GM10266 (cell line): ENCODE results near the gene ZFP62.
"Not testable (repeated sequence)": the region's sequence is repeated elsewhere in the genome, so short reads cannot be mapped to it uniquely, and the experiment has no call there.

Source experiments
- DNase-seq: peaks from one replicate; pipeline ENCODE4 v3.0.0; 2012; ENCODE audit errors: extremely low spot score
- TF ChIP-seq, protein P1 (sequence below): IDR thresholded peaks from 2 replicates; pipeline ENCODE4 v1.5.1; 2012; ENCODE audit warnings: mild to moderate bottlenecking, low read depth; ENCODE audit not compliant: control insufficient read depth, insufficient read depth; ENCODE audit errors: missing control alignments

ZFP62 gene

DNA sequence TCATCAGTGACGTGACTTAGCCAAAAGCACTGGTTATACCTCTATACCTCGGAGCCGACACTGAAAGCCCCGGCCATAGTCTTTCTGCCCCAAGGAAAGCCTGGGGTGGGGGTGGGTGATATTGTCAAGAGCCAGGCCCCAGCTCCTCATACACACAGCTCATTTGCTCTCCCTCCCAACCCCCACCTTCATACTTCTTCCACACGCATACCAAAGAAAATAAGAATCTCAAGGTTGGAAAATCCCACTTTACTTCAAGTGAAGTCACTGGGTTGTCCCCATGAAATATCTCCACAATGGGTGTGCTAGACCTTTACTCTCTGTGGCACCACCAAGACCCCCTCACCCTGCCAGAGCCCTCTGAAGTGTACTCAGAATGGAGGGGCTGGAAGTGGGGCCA is 31.4 kb downstream of the ZFP62 start:
- TF ChIP-seq, protein P1, sequence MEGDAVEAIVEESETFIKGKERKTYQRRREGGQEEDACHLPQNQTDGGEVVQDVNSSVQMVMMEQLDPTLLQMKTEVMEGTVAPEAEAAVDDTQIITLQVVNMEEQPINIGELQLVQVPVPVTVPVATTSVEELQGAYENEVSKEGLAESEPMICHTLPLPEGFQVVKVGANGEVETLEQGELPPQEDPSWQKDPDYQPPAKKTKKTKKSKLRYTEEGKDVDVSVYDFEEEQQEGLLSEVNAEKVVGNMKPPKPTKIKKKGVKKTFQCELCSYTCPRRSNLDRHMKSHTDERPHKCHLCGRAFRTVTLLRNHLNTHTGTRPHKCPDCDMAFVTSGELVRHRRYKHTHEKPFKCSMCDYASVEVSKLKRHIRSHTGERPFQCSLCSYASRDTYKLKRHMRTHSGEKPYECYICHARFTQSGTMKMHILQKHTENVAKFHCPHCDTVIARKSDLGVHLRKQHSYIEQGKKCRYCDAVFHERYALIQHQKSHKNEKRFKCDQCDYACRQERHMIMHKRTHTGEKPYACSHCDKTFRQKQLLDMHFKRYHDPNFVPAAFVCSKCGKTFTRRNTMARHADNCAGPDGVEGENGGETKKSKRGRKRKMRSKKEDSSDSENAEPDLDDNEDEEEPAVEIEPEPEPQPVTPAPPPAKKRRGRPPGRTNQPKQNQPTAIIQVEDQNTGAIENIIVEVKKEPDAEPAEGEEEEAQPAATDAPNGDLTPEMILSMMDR: no peak
- DNase-seq: no peak

DNA sequence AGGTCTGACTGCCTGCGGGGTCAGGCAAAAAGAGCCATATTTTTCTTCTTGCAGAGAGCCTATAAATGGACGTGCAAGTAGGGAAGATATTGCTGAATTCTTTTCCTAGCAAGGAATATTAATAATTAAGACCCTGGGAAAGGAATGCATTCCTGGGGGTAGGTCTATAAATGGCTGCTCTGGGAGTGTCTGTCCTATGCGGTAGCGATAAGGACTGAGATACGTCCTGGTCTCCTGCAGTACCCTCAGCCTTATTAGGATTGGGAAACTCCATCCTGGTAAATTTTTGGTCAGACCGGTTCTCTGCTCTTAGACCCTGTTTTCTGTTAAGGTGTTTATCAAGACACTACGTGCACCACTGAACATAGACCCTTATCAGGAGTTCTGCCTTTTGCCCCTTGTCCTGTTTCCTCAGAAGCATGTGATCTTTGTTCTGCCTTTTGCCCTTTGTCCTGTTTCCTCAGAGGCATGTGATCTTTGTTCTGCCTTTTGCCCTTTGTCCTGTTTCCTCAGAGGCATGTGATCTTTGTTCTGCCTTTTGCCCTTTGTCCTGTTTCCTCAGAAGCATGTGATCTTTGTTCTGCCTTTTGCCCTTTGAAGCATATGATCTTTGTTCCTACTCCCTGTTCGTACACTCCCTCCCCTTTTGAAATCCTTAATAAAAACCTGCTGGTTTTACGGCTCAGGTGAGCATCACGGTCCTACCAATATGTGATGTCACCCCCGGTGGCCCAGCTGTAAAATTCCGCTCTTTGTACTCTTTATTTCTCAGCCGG is 32.1 kb downstream of the ZFP62 start:
- DNase-seq: not testable (repeated sequence)

DNA sequence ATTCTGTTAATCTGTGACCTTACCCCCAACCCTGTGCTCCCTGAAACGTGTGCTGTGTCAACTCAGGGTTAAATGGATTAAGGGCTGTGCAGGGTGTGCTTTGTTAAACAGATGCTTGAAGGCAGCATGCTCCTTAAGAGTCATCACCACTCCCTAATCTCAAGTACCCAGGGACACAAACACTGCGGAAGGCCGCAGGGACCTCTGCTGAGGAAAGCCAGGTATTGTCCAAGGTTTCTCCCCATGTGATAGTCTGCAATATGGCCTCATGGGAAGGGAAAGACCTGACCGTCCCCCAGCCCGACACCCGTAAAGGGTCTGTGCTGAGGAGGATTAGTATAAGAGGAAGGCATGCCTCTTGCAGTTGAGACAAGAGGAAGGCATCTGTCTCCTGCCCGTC is 33.7 kb downstream of the ZFP62 start:
- DNase-seq: not testable (repeated sequence)

DNA sequence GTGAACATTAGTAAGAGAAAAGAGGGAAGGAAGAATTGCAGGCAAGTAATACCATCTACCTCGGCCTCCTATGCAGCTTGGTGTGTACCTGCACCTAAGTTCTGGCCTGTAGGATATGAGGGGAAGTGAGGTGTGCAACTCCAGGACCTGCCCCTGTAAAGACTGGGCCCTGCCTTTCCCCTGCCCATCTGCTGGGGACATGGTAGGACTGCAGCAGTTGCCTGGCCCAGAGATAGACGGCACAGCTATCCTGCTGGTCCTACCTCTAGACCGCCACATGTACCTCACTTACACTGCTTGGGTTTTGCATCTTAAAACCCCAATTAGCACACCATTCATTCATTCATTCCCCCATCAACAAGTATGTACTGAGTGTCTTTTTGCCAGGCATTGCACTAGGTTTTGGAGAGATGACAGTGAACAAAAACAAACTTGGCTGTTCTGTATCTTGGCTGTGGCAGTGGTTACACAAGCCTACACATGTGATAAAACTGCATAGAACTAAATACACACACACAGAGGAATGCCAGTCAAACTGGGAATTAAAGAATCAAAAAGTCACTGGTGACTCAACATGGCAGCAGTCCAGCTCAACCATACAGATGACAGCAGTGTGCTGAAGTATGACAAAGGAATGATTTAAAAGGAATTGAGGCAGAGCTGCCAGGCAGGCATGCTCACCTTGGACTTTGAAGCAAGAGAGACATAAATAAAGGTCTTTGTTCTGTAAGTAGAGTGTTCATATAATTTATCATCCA is 35.1 kb downstream of the ZFP62 start:
- TF ChIP-seq, protein P1: no peak
- DNase-seq: no peak

DNA sequence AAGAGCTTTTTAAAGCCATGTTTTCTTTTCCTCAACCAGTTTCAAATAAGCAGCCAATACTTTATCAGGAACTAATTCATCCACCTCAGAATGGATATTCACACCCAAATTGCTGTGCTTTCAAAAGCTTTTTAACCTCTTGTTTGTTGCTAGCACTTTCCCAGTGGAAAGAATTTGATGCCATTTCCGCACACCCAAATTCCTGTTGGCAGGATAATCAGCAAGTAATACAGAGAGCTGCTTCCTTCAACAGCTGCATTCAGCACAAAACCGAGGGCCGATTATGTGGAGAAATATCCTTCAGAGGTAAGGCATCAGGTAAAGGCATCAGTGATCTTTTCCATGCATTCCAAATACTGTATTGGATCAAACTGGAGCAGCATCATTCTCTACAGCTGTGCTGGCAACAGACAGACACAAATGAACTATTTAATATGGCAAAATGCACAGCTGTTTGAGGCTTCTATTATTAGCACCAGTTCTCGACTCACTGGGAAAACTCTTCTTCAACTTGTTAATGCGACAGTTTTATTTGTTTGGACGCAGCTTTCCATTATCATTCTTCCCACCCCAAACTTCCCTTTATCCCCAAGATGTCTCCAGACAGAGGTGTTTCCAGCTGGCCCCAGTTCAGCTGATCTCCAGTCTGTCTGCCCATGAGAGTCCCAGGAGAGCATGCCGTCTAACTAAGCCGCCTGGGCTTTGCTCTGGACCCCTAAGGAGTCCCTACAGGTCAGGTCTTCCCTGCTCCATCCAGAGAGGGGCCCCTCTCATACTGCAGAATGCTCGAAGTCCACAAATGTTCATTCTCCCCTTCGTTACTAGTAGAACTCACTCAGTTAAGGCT is 36.2 kb downstream of the ZFP62 start:
- no peak for DNase-seq
- TF ChIP-seq, protein P1: no peak

DNA sequence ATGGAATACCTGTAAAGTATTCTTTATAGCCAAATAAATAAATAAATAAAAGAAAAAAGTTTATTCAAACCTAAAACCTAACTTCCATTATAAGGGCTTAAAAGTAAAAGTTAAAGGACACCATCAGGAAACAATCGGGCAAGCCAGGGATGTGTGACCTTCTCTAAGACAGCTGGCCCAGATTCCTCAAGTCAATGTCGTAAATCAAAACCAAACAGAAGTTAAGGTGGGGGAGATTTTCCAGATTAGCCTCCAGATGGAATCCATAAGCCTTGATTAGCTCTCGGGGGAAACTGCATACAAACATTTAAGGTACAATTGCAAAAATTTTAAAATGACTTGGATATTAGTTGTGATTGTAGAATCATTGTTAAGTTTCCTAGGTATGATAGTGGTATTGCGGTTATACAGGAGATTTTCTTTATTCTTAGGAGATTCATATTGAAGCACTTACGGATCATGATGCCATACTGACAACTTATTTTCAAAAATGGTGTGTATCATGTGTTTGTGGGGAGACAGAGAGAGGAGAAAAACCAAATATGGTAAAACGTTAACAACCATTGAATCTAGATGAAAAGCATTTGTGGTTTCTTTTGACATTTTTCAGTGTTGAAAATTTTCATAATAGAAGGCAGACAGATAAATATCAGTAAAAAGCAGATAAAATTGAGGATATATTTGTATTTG is 37.0 kb downstream of the ZFP62 start:
- no peak for DNase-seq
- TF ChIP-seq, protein P1: no peak

DNA sequence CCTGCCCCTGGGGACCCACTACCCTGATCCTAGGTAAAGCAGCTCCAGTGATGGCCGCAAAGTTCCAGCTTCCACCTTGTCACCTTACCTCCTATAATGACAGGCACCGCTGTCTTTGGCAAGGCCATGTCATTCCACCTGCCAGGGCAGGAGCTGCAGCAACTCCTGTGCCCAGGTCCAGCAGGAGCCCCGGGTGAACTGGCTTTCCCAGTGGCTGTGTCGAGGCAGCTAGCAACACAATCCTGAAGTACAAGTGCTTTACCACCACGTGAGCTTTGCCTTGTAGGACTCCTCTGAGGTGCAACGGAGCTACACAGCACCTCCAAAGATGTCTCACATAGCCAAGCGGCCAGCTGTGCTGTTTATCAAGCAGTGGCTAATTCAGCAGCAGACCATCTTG is 37.7 kb downstream of the ZFP62 start:
- TF ChIP-seq, protein P1: no peak
- DNase-seq: no peak
